Neural progenitor cell (in vitro differentiated cells): ENCODE results near the gene HOXA13.

Source experiments
- EZH2 ChIP-seq: fragments of 200-600 bp; sonication (generic); IDR thresholded peaks from 2 replicates; pipeline ENCODE4 v1.6.1; 2017; ENCODE audit warnings: antibody characterized with exemption, mild to moderate bottlenecking, moderate library complexity
- EZH2phosphoT487 ChIP-seq: fragments of 200-600 bp; sonication (generic); IDR thresholded peaks from 2 replicates; pipeline ENCODE4 v1.6.1; 2017; ENCODE audit warnings: antibody characterized with exemption
- TF ChIP-seq, protein P1 (sequence below): fragments of 200-600 bp; sonication (generic); IDR thresholded peaks from 2 replicates; pipeline ENCODE4 v1.5.1; 2017; ENCODE audit warnings: antibody characterized with exemption, mild to moderate bottlenecking

- TF ChIP-seq EZH2phosphoT487: no peak
- TF ChIP-seq, protein P1, sequence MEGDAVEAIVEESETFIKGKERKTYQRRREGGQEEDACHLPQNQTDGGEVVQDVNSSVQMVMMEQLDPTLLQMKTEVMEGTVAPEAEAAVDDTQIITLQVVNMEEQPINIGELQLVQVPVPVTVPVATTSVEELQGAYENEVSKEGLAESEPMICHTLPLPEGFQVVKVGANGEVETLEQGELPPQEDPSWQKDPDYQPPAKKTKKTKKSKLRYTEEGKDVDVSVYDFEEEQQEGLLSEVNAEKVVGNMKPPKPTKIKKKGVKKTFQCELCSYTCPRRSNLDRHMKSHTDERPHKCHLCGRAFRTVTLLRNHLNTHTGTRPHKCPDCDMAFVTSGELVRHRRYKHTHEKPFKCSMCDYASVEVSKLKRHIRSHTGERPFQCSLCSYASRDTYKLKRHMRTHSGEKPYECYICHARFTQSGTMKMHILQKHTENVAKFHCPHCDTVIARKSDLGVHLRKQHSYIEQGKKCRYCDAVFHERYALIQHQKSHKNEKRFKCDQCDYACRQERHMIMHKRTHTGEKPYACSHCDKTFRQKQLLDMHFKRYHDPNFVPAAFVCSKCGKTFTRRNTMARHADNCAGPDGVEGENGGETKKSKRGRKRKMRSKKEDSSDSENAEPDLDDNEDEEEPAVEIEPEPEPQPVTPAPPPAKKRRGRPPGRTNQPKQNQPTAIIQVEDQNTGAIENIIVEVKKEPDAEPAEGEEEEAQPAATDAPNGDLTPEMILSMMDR: no peak
- TF ChIP-seq EZH2: no peak
Observed at GRCh38 chr7:27172823-27173510, 26.9 kb downstream of the HOXA13 start.
